Panc1 (cell line): Measurements from ENCODE around the gene INSYN2B.

Experiments used
- CTCF ChIP-seq: fragments of 450-650 bp; IDR thresholded peaks from 2 replicates; pipeline ENCODE4 v1.5.1; 2017; ENCODE audit warnings: mild to moderate bottlenecking
- POLR2AphosphoS5 ChIP-seq: IDR thresholded peaks from 2 replicates; pipeline ENCODE4 v1.6.1; 2012; ENCODE audit warnings: mild to moderate bottlenecking, low read depth, low read length, moderate library complexity
- REST ChIP-seq, 2 experiments: IDR thresholded peaks; 2 replicates each; pipeline ENCODE4 v1.6.1; 2011 to 2012; ENCODE audit warnings: low read depth in 2 of 2, control low read depth in 1 of 2, low read length in 1 of 2, mild to moderate bottlenecking in 1 of 2, moderate library complexity in 1 of 2; ENCODE audit not compliant: insufficient read depth in 1 of 2
- SIN3A ChIP-seq: IDR thresholded peaks from 2 replicates; pipeline ENCODE4 v1.6.1; 2012; ENCODE audit warnings: low read depth, mild to moderate bottlenecking, low read length, moderate library complexity, borderline replicate concordance; ENCODE audit not compliant: insufficient read depth
- TCF7L2 ChIP-seq: IDR thresholded peaks from 2 replicates; pipeline ENCODE4 v1.6.1; 2011; ENCODE audit warnings: mild to moderate bottlenecking, low read depth, low read length, inconsistent platforms

GRCh38 chr5:169827769-169828168, 152.5 kb downstream of the INSYN2B start:
- no peak for TF ChIP-seq CTCF
- TF ChIP-seq REST (IDR thresholded peaks at IDR 0.05; ENCODE audit: insufficient read depth in 1 of 2, low read depth in 2 of 2, low read length in 1 of 2) = peak in 1 of 2 experiments; percentile 61; a peak in 2 of 4 replicates
- no peak for TF ChIP-seq SIN3A
- no peak for TF ChIP-seq TCF7L2
- no peak for TF ChIP-seq POLR2AphosphoS5
